Measurements from ENCODE around the gene KSR2.

KSR2 gene

GRCh38 chr12:117968826-117969659 is at the start of gene KSR2:
TSS of gene KSR2 (minus strand) at chr12:117968990. CDS start at chr12:117968255, 735 bp downstream.
- TF ChIP-seq, protein P1, sequence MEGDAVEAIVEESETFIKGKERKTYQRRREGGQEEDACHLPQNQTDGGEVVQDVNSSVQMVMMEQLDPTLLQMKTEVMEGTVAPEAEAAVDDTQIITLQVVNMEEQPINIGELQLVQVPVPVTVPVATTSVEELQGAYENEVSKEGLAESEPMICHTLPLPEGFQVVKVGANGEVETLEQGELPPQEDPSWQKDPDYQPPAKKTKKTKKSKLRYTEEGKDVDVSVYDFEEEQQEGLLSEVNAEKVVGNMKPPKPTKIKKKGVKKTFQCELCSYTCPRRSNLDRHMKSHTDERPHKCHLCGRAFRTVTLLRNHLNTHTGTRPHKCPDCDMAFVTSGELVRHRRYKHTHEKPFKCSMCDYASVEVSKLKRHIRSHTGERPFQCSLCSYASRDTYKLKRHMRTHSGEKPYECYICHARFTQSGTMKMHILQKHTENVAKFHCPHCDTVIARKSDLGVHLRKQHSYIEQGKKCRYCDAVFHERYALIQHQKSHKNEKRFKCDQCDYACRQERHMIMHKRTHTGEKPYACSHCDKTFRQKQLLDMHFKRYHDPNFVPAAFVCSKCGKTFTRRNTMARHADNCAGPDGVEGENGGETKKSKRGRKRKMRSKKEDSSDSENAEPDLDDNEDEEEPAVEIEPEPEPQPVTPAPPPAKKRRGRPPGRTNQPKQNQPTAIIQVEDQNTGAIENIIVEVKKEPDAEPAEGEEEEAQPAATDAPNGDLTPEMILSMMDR (IDR thresholded peaks at IDR 0.05; ENCODE audit: borderline replicate concordance, control extremely low read depth, extremely low read depth, insufficient read depth, missing control alignments), result no peak
- in situ Hi-C loops (cut with MboI; ENCODE audit: low sequenced_read_pairs, unreplicated experiment), result no loop called here
- DNase-seq (ENCODE audit: low spot score), result peak; percentile 87

GRCh38 chr12:118017926-118018325 is 49.1 kb upstream of the KSR2 start:
- DNase-seq (ENCODE audit: low spot score), result no peak
- in situ Hi-C loops (cut with MboI; ENCODE audit: low sequenced_read_pairs, unreplicated experiment), result no loop called here
- TF ChIP-seq, protein P1 (IDR thresholded peaks at IDR 0.05; ENCODE audit: borderline replicate concordance, control extremely low read depth, extremely low read depth, insufficient read depth, missing control alignments), result no peak

GRCh38 chr12:118016424-118017264 is 47.9 kb upstream of the KSR2 start, which contains the start of gene RFC5:
TSS of gene RFC5 (plus strand) at chr12:118016703. CDS start at chr12:118016828, 125 bp downstream.
- in situ Hi-C loops (cut with MboI; ENCODE audit: low sequenced_read_pairs, unreplicated experiment), result no loop called here
- TF ChIP-seq, protein P1 (IDR thresholded peaks at IDR 0.05; ENCODE audit: borderline replicate concordance, control extremely low read depth, extremely low read depth, insufficient read depth, missing control alignments), result no peak
- peak; percentile 99 for DNase-seq (ENCODE audit: low spot score)

DNA sequence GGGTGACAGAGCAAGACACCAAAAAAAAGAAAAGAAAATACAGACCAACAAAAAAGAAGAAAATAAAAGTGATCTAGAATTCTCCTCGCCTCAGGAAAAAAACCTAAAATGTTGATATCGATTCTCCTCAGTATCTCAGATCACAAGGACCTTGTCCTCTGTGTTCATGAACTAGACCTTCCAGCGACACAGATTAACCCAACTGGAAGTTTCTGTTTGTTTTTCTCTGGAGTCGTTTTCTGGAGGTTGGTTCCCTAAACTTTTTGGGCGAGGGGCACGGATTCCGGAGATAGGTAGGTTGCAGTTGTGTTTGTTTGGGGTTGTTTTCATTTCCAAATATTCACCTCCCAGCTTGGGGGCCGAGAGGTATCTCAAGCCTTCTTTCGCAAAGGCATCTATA is 47.2 kb upstream of the KSR2 start:
- DNase-seq (ENCODE audit: low spot score), result no peak
- in situ Hi-C loops (cut with MboI; ENCODE audit: low sequenced_read_pairs, unreplicated experiment), result no loop called here
- TF ChIP-seq, protein P1 (IDR thresholded peaks at IDR 0.05; ENCODE audit: borderline replicate concordance, control extremely low read depth, extremely low read depth, insufficient read depth, missing control alignments), result no peak

DNA sequence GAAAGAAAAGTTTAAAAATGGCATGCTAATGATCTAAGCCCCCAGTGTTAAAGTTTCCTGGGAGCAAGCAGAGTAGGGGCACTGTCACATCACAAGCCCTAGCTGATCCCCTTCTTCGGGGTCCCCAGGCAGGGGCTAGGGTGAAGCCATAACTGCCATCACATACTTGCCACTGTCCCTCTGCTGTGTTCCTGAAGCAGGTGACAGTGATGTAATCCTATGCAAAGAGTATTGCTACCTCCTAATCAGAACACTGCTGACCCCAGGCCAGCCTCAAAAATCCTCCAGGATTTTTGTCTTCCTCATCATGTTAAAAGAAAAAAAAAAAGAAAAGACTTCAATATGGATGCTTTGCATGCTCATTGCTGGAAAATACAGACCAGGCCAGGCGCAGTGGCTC is 46.5 kb upstream of the KSR2 start:
- DNase-seq (ENCODE audit: low spot score), result no peak
- in situ Hi-C loops (cut with MboI; ENCODE audit: low sequenced_read_pairs, unreplicated experiment), result no loop called here
- TF ChIP-seq, protein P1 (IDR thresholded peaks at IDR 0.05; ENCODE audit: borderline replicate concordance, control extremely low read depth, extremely low read depth, insufficient read depth, missing control alignments), result no peak

GRCh38 chr12:118013283-118013682 is 44.5 kb upstream of the KSR2 start:
- no peak for DNase-seq (ENCODE audit: low spot score)
- in situ Hi-C loops (cut with MboI; ENCODE audit: low sequenced_read_pairs, unreplicated experiment), result no loop called here
- TF ChIP-seq, protein P1 (IDR thresholded peaks at IDR 0.05; ENCODE audit: borderline replicate concordance, control extremely low read depth, extremely low read depth, insufficient read depth, missing control alignments), result no peak
